ENCODE measurements around the gene PER3.

PER3 gene

GRCh38 chr1:7850786-7851185, 66.7 kb downstream of the PER3 start:
- no peak for DNase-seq
- Histone ChIP-seq H3K27me3 (replicated peaks; ENCODE audit: control insufficient read depth, insufficient read depth, low read length, poor library complexity, severe bottlenecking) (no peaks in the 10 kb centered on the region), H3K4me3 (ENCODE audit: insufficient read depth, low read depth, low read length, poor library complexity, severe bottlenecking) (no peak overlapping the region), H3K4me1 (ENCODE audit: control insufficient read depth, insufficient read depth, low read length, poor library complexity, severe bottlenecking) (no peaks in the 10 kb centered on the region), H3K9me3 (ENCODE audit: control insufficient read depth, low read length) (no peaks in the 10 kb centered on the region), H3K36me3 (ENCODE audit: control insufficient read depth, insufficient read depth, low read length) (no peaks in the 10 kb centered on the region), H3K27ac (ENCODE audit: insufficient read depth, low read length, poor library complexity, severe bottlenecking) (no peak overlapping the region)

GRCh38 chr1:7852804-7853683, 69.0 kb downstream of the PER3 start, which contains the start of gene UTS2:
Gene UTS2 (minus strand): TSS chr1:7853065. CDS start chr1:7853003, 62 bp downstream.
- H3K4me1 ChIP-seq (ENCODE audit: control insufficient read depth, insufficient read depth, low read length, poor library complexity, severe bottlenecking) = no peaks in the 10 kb centered on the region
- no peaks in the 10 kb centered on the region for H3K9me3 ChIP-seq (ENCODE audit: control insufficient read depth, low read length)
- no peak for DNase-seq
- H3K4me3 ChIP-seq (ENCODE audit: insufficient read depth, low read depth, low read length, poor library complexity, severe bottlenecking) = no peak within 1 kb of the TSS
- H3K27ac ChIP-seq (ENCODE audit: insufficient read depth, low read length, poor library complexity, severe bottlenecking) = no peak within 1 kb of the TSS
- H3K36me3 ChIP-seq (ENCODE audit: control insufficient read depth, insufficient read depth, low read length) = no peaks in the 10 kb centered on the region
- H3K27me3 ChIP-seq (replicated peaks; ENCODE audit: control insufficient read depth, insufficient read depth, low read length, poor library complexity, severe bottlenecking) = no peaks in the 10 kb centered on the region

- Histone ChIP-seq H3K27ac (ENCODE audit: insufficient read depth, low read length, poor library complexity, severe bottlenecking) (no peak overlapping the region), H3K27me3 (replicated peaks; ENCODE audit: control insufficient read depth, insufficient read depth, low read length, poor library complexity, severe bottlenecking) (no peaks in the 10 kb centered on the region), H3K4me3 (ENCODE audit: insufficient read depth, low read depth, low read length, poor library complexity, severe bottlenecking) (no peak overlapping the region), H3K36me3 (ENCODE audit: control insufficient read depth, insufficient read depth, low read length) (no peaks in the 10 kb centered on the region), H3K9me3 (ENCODE audit: control insufficient read depth, low read length) (no peaks in the 10 kb centered on the region), H3K4me1 (ENCODE audit: control insufficient read depth, insufficient read depth, low read length, poor library complexity, severe bottlenecking) (no peaks in the 10 kb centered on the region)
- DNase-seq = no peak
Observed at GRCh38 chr1:7853684-7854026, 69.6 kb downstream of the PER3 start.

- Histone ChIP-seq H3K4me3 (ENCODE audit: insufficient read depth, low read depth, low read length, poor library complexity, severe bottlenecking) (no peak overlapping the region), H3K36me3 (ENCODE audit: control insufficient read depth, insufficient read depth, low read length) (no peaks in the 10 kb centered on the region), H3K9me3 (ENCODE audit: control insufficient read depth, low read length) (no peaks in the 10 kb centered on the region), H3K27me3 (replicated peaks; ENCODE audit: control insufficient read depth, insufficient read depth, low read length, poor library complexity, severe bottlenecking) (no peaks in the 10 kb centered on the region), H3K4me1 (ENCODE audit: control insufficient read depth, insufficient read depth, low read length, poor library complexity, severe bottlenecking) (no peaks in the 10 kb centered on the region), H3K27ac (ENCODE audit: insufficient read depth, low read length, poor library complexity, severe bottlenecking) (no peak overlapping the region)
- no peak for DNase-seq
Observed at GRCh38 chr1:7856345-7856744, 72.3 kb downstream of the PER3 start.

- Histone ChIP-seq H3K27me3 (replicated peaks; ENCODE audit: control insufficient read depth, insufficient read depth, low read length, poor library complexity, severe bottlenecking) (no peaks in the 10 kb centered on the region), H3K4me1 (ENCODE audit: control insufficient read depth, insufficient read depth, low read length, poor library complexity, severe bottlenecking) (no peaks in the 10 kb centered on the region), H3K27ac (ENCODE audit: insufficient read depth, low read length, poor library complexity, severe bottlenecking) (no peak overlapping the region), H3K4me3 (ENCODE audit: insufficient read depth, low read depth, low read length, poor library complexity, severe bottlenecking) (no peak overlapping the region), H3K36me3 (ENCODE audit: control insufficient read depth, insufficient read depth, low read length) (no peaks in the 10 kb centered on the region), H3K9me3 (ENCODE audit: control insufficient read depth, low read length) (no peaks in the 10 kb centered on the region)
- DNase-seq = no peak
Observed at GRCh38 chr1:7857000-7857399, 72.9 kb downstream of the PER3 start.

- Histone ChIP-seq H3K9me3 (ENCODE audit: control insufficient read depth, low read length) (no peaks in the 10 kb centered on the region), H3K27me3 (replicated peaks; ENCODE audit: control insufficient read depth, insufficient read depth, low read length, poor library complexity, severe bottlenecking) (no peaks in the 10 kb centered on the region), H3K4me3 (ENCODE audit: insufficient read depth, low read depth, low read length, poor library complexity, severe bottlenecking) (no peak overlapping the region), H3K4me1 (ENCODE audit: control insufficient read depth, insufficient read depth, low read length, poor library complexity, severe bottlenecking) (no peaks in the 10 kb centered on the region), H3K36me3 (ENCODE audit: control insufficient read depth, insufficient read depth, low read length) (no peaks in the 10 kb centered on the region), H3K27ac (ENCODE audit: insufficient read depth, low read length, poor library complexity, severe bottlenecking) (no peak overlapping the region)
- DNase-seq = no peak
Observed at GRCh38 chr1:7857985-7858384, 73.9 kb downstream of the PER3 start.

GRCh38 chr1:7859406-7859805, 75.3 kb downstream of the PER3 start:
- DNase-seq = no peak

GRCh38 chr1:7860130-7860529, 76.0 kb downstream of the PER3 start:
- DNase-seq = no peak
- Histone ChIP-seq H3K4me3 (ENCODE audit: insufficient read depth, low read depth, low read length, poor library complexity, severe bottlenecking) (no peak overlapping the region), H3K9me3 (ENCODE audit: control insufficient read depth, low read length) (no peaks in the 10 kb centered on the region), H3K27ac (ENCODE audit: insufficient read depth, low read length, poor library complexity, severe bottlenecking) (no peak overlapping the region), H3K27me3 (replicated peaks; ENCODE audit: control insufficient read depth, insufficient read depth, low read length, poor library complexity, severe bottlenecking) (no peaks in the 10 kb centered on the region), H3K4me1 (ENCODE audit: control insufficient read depth, insufficient read depth, low read length, poor library complexity, severe bottlenecking) (no peaks in the 10 kb centered on the region), H3K36me3 (ENCODE audit: control insufficient read depth, insufficient read depth, low read length) (no peaks in the 10 kb centered on the region)

More at GRCh38 chr1:7859406-7859805, 75.3 kb downstream of the PER3 start:
- Histone ChIP-seq H3K27me3 (replicated peaks; ENCODE audit: control insufficient read depth, insufficient read depth, low read length, poor library complexity, severe bottlenecking) (no peaks in the 10 kb centered on the region), H3K9me3 (ENCODE audit: control insufficient read depth, low read length) (no peaks in the 10 kb centered on the region), H3K4me1 (ENCODE audit: control insufficient read depth, insufficient read depth, low read length, poor library complexity, severe bottlenecking) (no peaks in the 10 kb centered on the region), H3K4me3 (ENCODE audit: insufficient read depth, low read depth, low read length, poor library complexity, severe bottlenecking) (no peak overlapping the region), H3K36me3 (ENCODE audit: control insufficient read depth, insufficient read depth, low read length) (no peaks in the 10 kb centered on the region), H3K27ac (ENCODE audit: insufficient read depth, low read length, poor library complexity, severe bottlenecking) (no peak overlapping the region)

GRCh38 chr1:7861452-7861851, 77.4 kb downstream of the PER3 start:
- no peak overlapping the region for H3K4me3 ChIP-seq (ENCODE audit: insufficient read depth, low read depth, low read length, poor library complexity, severe bottlenecking)
- H3K27ac ChIP-seq (ENCODE audit: insufficient read depth, low read length, poor library complexity, severe bottlenecking) = no peak overlapping the region
- H3K4me1 ChIP-seq (ENCODE audit: control insufficient read depth, insufficient read depth, low read length, poor library complexity, severe bottlenecking) = no peaks in the 10 kb centered on the region
- H3K27me3 ChIP-seq (replicated peaks; ENCODE audit: control insufficient read depth, insufficient read depth, low read length, poor library complexity, severe bottlenecking) = no peaks in the 10 kb centered on the region
- no peaks in the 10 kb centered on the region for H3K36me3 ChIP-seq (ENCODE audit: control insufficient read depth, insufficient read depth, low read length)
- no peak for DNase-seq
- no peaks in the 10 kb centered on the region for H3K9me3 ChIP-seq (ENCODE audit: control insufficient read depth, low read length)

GRCh38 chr1:7862211-7863060, 78.3 kb downstream of the PER3 start:
- Histone ChIP-seq H3K4me1 (ENCODE audit: control insufficient read depth, insufficient read depth, low read length, poor library complexity, severe bottlenecking) (no peaks in the 10 kb centered on the region), H3K27ac (ENCODE audit: insufficient read depth, low read length, poor library complexity, severe bottlenecking) (no peak overlapping the region), H3K36me3 (ENCODE audit: control insufficient read depth, insufficient read depth, low read length) (no peaks in the 10 kb centered on the region), H3K9me3 (ENCODE audit: control insufficient read depth, low read length) (no peaks in the 10 kb centered on the region), H3K4me3 (ENCODE audit: insufficient read depth, low read depth, low read length, poor library complexity, severe bottlenecking) (no peak overlapping the region), H3K27me3 (replicated peaks; ENCODE audit: control insufficient read depth, insufficient read depth, low read length, poor library complexity, severe bottlenecking) (no peaks in the 10 kb centered on the region)
- no peak for DNase-seq
